NCI-H2029 treated with DMSO at 0.1 percent for 48 hours (cell line): Measurements from ENCODE around the gene SNX3.
"Not testable (repeated sequence)": the region's sequence is repeated elsewhere in the genome, so short reads cannot be mapped to it uniquely, and the experiment has no call there.

Source experiments
- DNase-seq: peaks from one replicate; lab custom pipeline; 2025; lab: John Stamatoyannopoulos, UW

Gene SNX3

GRCh38 chr6:108260809-108261569 is at the start of gene SNX3:
Gene SNX3 (minus strand): TSS chr6:108261040. CDS start chr6:108260921, 119 bp downstream.
- DNase-seq = peak; percentile 86

- no peak for DNase-seq
Measured at GRCh38 chr6:108309844-108310243, 49.0 kb upstream of the SNX3 start.

- not testable (repeated sequence) for DNase-seq
Measured at GRCh38 chr6:108308641-108309040, 47.8 kb upstream of the SNX3 start.

DNA sequence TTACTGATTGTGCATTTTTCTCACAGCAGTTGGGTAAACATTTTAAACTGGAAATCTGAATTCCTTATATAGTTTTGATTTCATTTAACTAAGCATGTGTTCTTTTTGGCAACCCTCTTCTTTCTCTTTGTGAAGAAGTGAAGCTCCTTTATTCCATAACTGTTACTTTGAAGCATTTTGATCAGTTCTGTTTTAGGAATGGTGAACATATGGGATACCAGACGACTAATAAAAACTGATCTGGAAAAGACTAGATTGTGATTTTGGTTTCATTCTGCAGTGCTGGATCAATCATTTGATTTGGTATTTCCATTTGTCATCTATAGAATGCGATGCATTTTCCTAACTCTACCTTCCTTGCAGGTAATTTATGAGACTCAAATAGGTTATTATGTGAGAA is 43.8 kb upstream of the SNX3 start:
- DNase-seq = no peak

DNA sequence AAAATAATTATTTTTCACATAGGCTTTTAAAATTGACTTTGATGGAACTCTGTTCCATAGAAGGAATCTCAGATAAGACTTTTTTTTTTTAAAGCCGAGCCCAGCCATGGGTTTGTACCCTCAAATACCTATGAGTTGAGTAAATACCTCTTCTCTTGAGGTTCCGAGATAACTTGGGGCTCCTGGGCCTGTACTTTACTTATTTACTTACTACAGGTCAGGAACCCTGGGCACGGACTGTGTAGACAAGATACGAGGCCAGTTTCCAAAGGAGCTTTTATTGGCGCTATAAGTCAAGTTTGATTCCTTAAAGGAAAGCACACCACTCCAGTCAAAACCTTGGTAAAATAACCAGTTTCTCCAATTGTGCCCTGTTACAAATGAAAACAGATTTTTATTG is 41.5 kb upstream of the SNX3 start:
- no peak for DNase-seq

DNA sequence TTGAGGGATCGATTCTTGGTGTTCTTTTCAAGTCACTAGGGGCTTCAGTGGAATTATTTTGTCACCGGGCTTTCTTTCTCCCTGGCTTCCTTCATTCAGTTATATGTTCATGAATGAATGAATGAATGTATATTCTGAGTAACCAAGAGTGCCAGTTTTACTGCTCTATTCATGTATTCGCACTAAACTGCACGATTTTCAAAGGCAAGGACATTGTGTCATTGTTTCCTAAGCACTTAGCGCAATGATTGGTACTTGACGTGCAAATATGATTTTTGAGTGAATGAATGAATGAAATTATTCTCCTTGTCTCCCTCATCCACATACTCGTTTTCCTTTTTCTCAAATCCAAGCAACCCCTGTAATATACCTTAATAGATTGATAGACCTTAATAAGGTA is 34.8 kb upstream of the SNX3 start:
- DNase-seq = no peak

GRCh38 chr6:108294727-108295625 is 34.1 kb upstream of the SNX3 start, which contains the start of gene AFG1L:
Gene AFG1L (plus strand): TSS chr6:108295054. CDS start chr6:108295080, 26 bp downstream.
- DNase-seq = peak; percentile 65

GRCh38 chr6:108294297-108294726 is 33.5 kb upstream of the SNX3 start:
- DNase-seq = no peak

GRCh38 chr6:108293527-108294296 is 32.9 kb upstream of the SNX3 start:
- DNase-seq = no peak

DNA sequence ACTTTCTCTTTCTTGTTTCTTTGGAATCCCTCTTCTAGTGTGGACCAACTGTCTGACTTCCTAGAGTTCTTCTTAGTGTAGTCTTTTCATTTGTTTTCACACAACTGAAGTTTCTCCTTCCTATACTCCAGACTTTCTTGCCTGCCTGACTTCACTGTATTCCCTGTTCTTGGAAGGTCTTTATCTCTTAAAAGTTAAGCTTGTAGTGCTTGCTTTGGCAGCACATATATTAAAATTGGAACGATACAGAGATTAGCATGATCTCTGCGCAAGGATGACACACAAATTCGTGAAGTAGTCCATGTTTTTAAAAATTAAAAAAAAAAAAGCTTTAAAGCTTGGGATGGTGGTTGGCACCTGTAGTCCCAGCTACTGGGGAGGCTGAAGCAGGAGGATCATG is 31.7 kb upstream of the SNX3 start:
- DNase-seq = not testable (repeated sequence)

- DNase-seq = no peak
Measured at GRCh38 chr6:108291091-108291490, 30.3 kb upstream of the SNX3 start.

DNA sequence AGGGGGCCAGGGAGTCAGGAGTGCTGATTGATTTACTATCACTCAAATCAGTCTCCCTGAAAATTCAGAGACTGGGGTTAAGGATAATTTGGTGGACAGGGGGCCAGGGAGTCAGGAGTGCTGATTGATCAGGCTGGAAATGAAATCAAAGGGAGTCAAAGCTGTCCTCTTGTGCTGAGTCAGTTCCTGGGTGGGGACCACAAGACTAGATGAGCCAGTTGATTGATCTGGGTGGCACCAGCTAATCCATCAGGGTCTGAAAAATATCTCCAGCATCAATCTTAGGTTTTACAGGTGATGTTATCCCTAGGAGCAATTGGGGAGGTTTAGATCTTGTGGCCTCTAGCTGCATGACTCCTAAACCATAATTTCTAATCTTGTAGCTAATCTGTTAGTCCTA is 27.9 kb upstream of the SNX3 start:
- no peak for DNase-seq

DNA sequence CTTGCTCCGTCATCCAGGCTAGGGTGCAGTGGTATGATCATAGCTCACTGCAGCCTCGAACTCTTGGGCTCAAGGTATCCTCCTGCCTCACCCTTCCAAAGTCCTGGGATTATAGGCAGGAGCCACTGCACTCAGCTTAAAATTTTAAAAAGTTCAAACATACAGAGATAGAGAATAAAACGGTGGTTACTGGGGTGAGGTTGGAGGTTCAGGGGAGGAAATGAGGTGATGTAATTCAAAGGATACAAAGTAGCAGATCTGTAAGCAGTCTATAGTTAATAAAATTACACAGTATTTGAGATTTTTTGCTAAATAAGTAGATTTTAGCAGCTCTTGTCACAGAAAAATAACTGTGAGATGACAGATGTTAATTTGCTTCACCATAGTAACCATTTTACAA is 26.5 kb upstream of the SNX3 start:
- no peak for DNase-seq

DNA sequence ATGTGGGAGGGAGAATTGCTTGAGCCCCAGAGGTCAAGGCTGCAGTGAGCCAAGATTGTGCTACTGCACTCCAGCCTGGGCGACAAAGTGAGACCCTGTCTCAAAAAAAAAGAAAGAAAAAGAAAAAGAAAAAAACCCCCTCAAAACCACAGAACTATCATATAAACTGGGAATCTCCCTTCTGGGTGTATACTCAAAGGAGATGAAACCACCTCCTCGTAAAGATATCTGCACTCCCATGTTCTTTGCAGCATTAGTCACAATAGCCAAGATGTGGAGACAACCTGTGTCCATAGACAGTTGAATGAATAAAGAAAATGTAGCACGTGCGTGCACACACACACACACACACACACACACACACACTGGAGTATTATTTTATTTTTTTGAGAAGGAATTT is 25.5 kb upstream of the SNX3 start:
- no peak for DNase-seq

DNA sequence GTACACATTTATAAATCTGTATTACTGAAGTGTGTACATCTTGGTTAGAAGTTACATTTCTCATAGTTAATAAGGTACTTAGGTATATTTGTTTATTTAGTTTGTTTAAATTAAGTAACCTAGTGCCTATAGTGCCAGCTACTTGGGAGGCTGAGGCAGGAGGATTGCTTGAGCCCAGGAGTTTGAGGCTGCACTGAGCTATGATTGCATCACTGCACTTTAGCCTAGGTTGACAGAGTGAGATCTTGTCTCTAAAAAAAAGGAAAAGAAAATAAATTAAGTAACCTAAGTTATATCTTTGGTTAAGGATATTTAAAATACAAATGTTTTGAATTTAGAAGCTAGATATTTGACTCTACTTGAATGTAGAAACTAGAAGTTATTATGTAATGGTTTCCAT is 24.5 kb upstream of the SNX3 start:
- no peak for DNase-seq

GRCh38 chr6:108277831-108278230 is 17.0 kb upstream of the SNX3 start:
- DNase-seq = no peak

- no peak for DNase-seq
Measured at GRCh38 chr6:108277295-108277694, 16.5 kb upstream of the SNX3 start.

DNA sequence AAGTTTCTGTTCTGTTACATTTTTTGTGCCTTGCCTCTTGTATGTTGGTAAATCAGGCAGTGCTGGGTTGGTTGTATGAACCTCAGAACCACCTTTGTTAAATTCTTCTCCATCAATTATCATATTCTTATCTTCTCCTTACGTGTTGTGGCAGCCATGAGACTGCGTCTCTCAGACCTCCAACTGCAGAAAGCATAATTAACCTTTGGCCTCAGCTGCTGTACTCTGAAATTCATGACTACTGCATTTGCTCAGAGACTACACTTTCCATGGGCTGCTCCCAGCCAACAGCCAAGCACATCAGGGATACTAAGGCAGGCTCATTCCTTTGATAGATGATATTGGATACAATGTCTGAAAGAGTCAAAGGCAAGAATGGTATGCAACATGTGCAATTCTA is 15.1 kb upstream of the SNX3 start:
- no peak for DNase-seq

DNA sequence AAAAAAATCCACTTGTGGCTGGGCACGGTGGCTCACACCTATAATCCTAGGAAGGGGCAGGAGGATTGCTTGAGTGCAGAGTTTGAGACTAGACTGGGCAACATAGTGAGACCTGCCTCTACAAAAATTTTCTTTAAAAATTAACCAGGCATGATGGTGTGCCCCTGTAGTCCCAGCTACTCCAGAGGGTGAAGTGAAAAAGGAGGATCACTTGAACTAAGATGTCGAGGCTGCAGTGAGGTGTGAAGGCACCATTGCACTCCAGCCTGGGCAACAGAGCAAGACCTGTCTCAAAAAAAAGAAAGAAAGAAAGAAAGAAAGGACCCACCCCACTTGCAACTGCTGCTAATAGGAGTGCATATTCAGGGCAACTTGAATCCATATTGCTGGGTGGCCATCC is 13.7 kb upstream of the SNX3 start:
- no peak for DNase-seq

DNA sequence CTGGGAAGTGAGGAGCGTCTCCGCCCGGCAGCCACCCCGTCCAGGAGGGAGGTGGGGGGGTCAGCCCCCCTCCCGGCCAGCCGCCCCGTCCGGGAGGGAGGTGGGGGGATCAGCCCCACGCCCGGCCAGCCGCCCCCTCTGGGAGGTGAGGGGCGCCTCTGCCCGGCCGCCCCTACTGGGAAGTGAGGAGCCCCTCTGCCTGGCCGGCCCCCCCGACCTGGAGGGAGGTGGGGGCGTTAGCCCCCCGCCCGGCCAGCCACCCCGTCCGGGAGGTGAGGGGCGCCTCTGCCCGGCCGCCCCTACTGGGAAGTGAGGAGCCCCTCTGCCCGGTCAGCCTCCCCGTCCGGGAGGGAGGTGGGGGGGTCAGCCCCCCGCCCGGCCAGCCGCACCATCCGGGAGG is 9.1 kb upstream of the SNX3 start:
- DNase-seq = not testable (repeated sequence)

- no peak for DNase-seq
Measured at GRCh38 chr6:108268845-108269244, 8.0 kb upstream of the SNX3 start.

- DNase-seq = no peak
Measured at GRCh38 chr6:108263371-108263770, 2.5 kb upstream of the SNX3 start.
